ENCODE data around the gene TBCC.

GRCh38 chr6:42740725-42741124, 5.2 kb downstream of the TBCC start:
- TF ChIP-seq CTCF (IDR thresholded peaks at IDR 0.05; ENCODE audit: low read length) = no peak
- no peak for TF ChIP-seq EZH2 (IDR thresholded peaks at IDR 0.05; ENCODE audit: borderline replicate concordance, low read length)

Data from OCI-LY1 (cell line).